Neuronal stem cell (in vitro differentiated cells): ENCODE data around the gene SLC19A1.
A peak's percentile ranks its signal among the peaks of the same experiment; 100 is the strongest.

Source experiments
- DNase-seq: peaks from one replicate; pipeline ENCODE4 v3.0.0-alpha.2; 2013; ENCODE audit warnings: low spot score
- H2AFZ ChIP-seq: one replicate; pipeline ENCODE4 v1.6.1; 2013; ENCODE audit warnings: mild to moderate bottlenecking, low read length, inconsistent platforms
- H2AK5ac ChIP-seq: 2 replicates; pipeline ENCODE4 v1.6.1; 2013; ENCODE audit warnings: low read depth, mild to moderate bottlenecking, inconsistent platforms, low read length, moderate library complexity, mixed read lengths
- H2BK120ac ChIP-seq: 2 replicates; pipeline ENCODE4 v1.6.1; 2013; ENCODE audit warnings: low read depth, mild to moderate bottlenecking, inconsistent platforms, low read length, moderate library complexity, mixed read lengths
- H2BK12ac ChIP-seq: one replicate; pipeline ENCODE4 v1.6.1; 2013; ENCODE audit warnings: low read length, inconsistent platforms
- H2BK15ac ChIP-seq: 2 replicates; pipeline ENCODE4 v1.6.1; 2013; ENCODE audit warnings: mild to moderate bottlenecking, low read length, inconsistent platforms, mixed read lengths
- H2BK5ac ChIP-seq: one replicate; pipeline ENCODE4 v1.6.1; 2013; ENCODE audit warnings: inconsistent platforms, mild to moderate bottlenecking, low read length, moderate library complexity
- H3K14ac ChIP-seq: one replicate; pipeline ENCODE4 v1.6.1; 2013; ENCODE audit warnings: low read length, inconsistent platforms
- H3K18ac ChIP-seq: 2 replicates; pipeline ENCODE4 v1.6.1; 2013; ENCODE audit warnings: low read length, inconsistent platforms
- H3K23ac ChIP-seq: 2 replicates; pipeline ENCODE4 v1.6.1; 2013; ENCODE audit warnings: low read depth, mild to moderate bottlenecking, mixed read lengths, low read length, inconsistent platforms; ENCODE audit not compliant: poor library complexity
- H3K27ac ChIP-seq: replicated peaks from 3 replicates; pipeline ENCODE4 v1.5.1; 2013; ENCODE audit warnings: low read length, inconsistent platforms
- H3K27me3 ChIP-seq, 3 experiments: 2 replicates each; pipeline ENCODE4 v1.6.1; 2013; ENCODE audit warnings: low read length in 3 of 3, mild to moderate bottlenecking in 2 of 3, inconsistent platforms in 1 of 3, low read depth in 1 of 3, mixed read lengths in 1 of 3, moderate library complexity in 1 of 3; ENCODE audit not compliant: control insufficient read depth in 3 of 3, insufficient read depth in 3 of 3
- H3K36me3 ChIP-seq, 2 donors: replicated peaks in 1 of 2; 2 replicates each; pipeline ENCODE4 v1.6.1; 2013; ENCODE audit warnings: low read length in 2 of 2; ENCODE audit not compliant: control insufficient read depth in 2 of 2, insufficient read depth in 2 of 2
- H3K4ac ChIP-seq: 2 replicates; pipeline ENCODE4 v1.6.1; 2013; ENCODE audit warnings: inconsistent platforms, mild to moderate bottlenecking, low read length, moderate library complexity
- H3K4me1 ChIP-seq, 2 donors: 1 replicate in 1 of 2; 2 replicates in 1 of 2; pipeline ENCODE4 v1.6.1; 2013; ENCODE audit warnings: low read length in 2 of 2, low read depth in 1 of 2; ENCODE audit not compliant: control insufficient read depth in 2 of 2, insufficient read depth in 1 of 2
- H3K4me2 ChIP-seq: one replicate; pipeline ENCODE4 v1.6.1; 2013; ENCODE audit warnings: mild to moderate bottlenecking, low read length, inconsistent platforms; ENCODE audit not compliant: insufficient read depth, poor library complexity, severe bottlenecking
- H3K4me3 ChIP-seq, 2 donors: 2 replicates each; pipeline ENCODE4 v1.5.1; 2013; ENCODE audit warnings: low read length in 2 of 2, mild to moderate bottlenecking in 2 of 2, inconsistent platforms in 1 of 2, moderate library complexity in 1 of 2
- H3K79me1 ChIP-seq: one replicate; pipeline ENCODE4 v1.6.1; 2013; ENCODE audit warnings: low read depth, mild to moderate bottlenecking, inconsistent platforms, low read length, moderate library complexity
- H3K9ac ChIP-seq: one replicate; pipeline ENCODE4 v1.6.1; 2013; ENCODE audit warnings: mild to moderate bottlenecking, low read depth, low read length, inconsistent platforms; ENCODE audit not compliant: poor library complexity
- H3K9me3 ChIP-seq, 2 donors: replicated peaks in 1 of 2; 2 replicates each; pipeline versions ENCODE3 to v1.6.1; 2013; ENCODE audit warnings: low read length in 2 of 2, mild to moderate bottlenecking in 2 of 2, inconsistent platforms in 1 of 2, low read depth in 1 of 2, mixed read lengths in 1 of 2, moderate library complexity in 1 of 2; ENCODE audit not compliant: control insufficient read depth in 2 of 2, insufficient read depth in 1 of 2
- H4K8ac ChIP-seq: one replicate; pipeline ENCODE4 v1.6.1; 2013; ENCODE audit warnings: low read depth, mild to moderate bottlenecking, inconsistent platforms, low read length, moderate library complexity
- H4K91ac ChIP-seq: one replicate; pipeline ENCODE4 v1.6.1; 2013; ENCODE audit warnings: low read length, low read depth, mild to moderate bottlenecking, inconsistent platforms; ENCODE audit not compliant: poor library complexity
- WGBS, 2 donors: extraction: QIAGEN DNeasy Blood & Tissue Kit; methylation state at CpG; one replicate each; pipeline ENCODE4 v1.1.7; 2013; ENCODE audit warnings: missing lambda C conversion rate in 2 of 2, mixed read lengths in 1 of 2; ENCODE audit not compliant: insufficient read length in 2 of 2, insufficient replicate concordance in 1 of 2; ENCODE audit errors: extremely low coverage in 2 of 2; 5-methylcytosine and 5-hydroxymethylcytosine counted together

The SLC19A1 gene

GRCh38 chr21:45490049-45490731, 52.0 kb downstream of the SLC19A1 start:
- H3K4me1 ChIP-seq: peaks cover 9 to 16% of the 10 kb centered on the region in 2 donors
- no peak overlapping the region for H3K9ac ChIP-seq
- H4K8ac ChIP-seq: no peak overlapping the region
- no peak overlapping the region for H2BK12ac ChIP-seq
- no peak overlapping the region for H2AFZ ChIP-seq
- H3K27ac ChIP-seq: no peak overlapping the region
- WGBS, 2 donors: no CpG with 5 or more reads among the region's 29 CpGs
- no peak overlapping the region for H2BK15ac ChIP-seq
- H2BK5ac ChIP-seq: no peak overlapping the region
- no peak overlapping the region for H2BK120ac ChIP-seq
- peaks cover 0 to 33% (median 0%) of the 10 kb centered on the region in 3 experiments for H3K27me3 ChIP-seq
- no peaks in the 10 kb centered on the region for H3K9me3 ChIP-seq
- no peaks in the 10 kb centered on the region for H3K79me1 ChIP-seq
- no peaks in the 10 kb centered on the region for H3K36me3 ChIP-seq
- no peak overlapping the region for H3K23ac ChIP-seq
- H3K18ac ChIP-seq: peak overlapping the region; percentile 59
- no peak for DNase-seq
- H3K4ac ChIP-seq: no peak overlapping the region
- no peak overlapping the region for H3K4me2 ChIP-seq
- H2AK5ac ChIP-seq: peak overlapping the region; percentile 89
- H4K91ac ChIP-seq: no peak overlapping the region
- H3K14ac ChIP-seq: no peak overlapping the region
- H3K4me3 ChIP-seq: no peak overlapping the region

GRCh38 chr21:45489722-45489982, 52.6 kb downstream of the SLC19A1 start:
- H3K27ac ChIP-seq: no peak overlapping the region
- H3K4me1 ChIP-seq: peaks cover 9 to 16% of the 10 kb centered on the region in 2 donors
- H3K23ac ChIP-seq: no peak overlapping the region
- H3K4me3 ChIP-seq: no peak overlapping the region
- no peaks in the 10 kb centered on the region for H3K79me1 ChIP-seq
- H3K18ac ChIP-seq: peak overlapping the region; percentile 94
- H3K9me3 ChIP-seq: no peaks in the 10 kb centered on the region
- H3K27me3 ChIP-seq: peaks cover 0 to 33% (median 0%) of the 10 kb centered on the region in 3 experiments
- WGBS, 2 donors: no CpG with 5 or more reads among the region's 9 CpGs
- no peak overlapping the region for H3K4ac ChIP-seq
- no peak overlapping the region for H3K9ac ChIP-seq
- no peak overlapping the region for H2BK120ac ChIP-seq
- DNase-seq: no peak
- peak overlapping the region; percentile 18 for H3K4me2 ChIP-seq
- H3K36me3 ChIP-seq: no peaks in the 10 kb centered on the region
- no peak overlapping the region for H2BK5ac ChIP-seq
- H4K91ac ChIP-seq: no peak overlapping the region
- H2BK12ac ChIP-seq: no peak overlapping the region
- no peak overlapping the region for H4K8ac ChIP-seq
- H3K14ac ChIP-seq: no peak overlapping the region
- peak overlapping the region; percentile 46 for H2AK5ac ChIP-seq
- H2AFZ ChIP-seq: no peak overlapping the region
- H2BK15ac ChIP-seq: no peak overlapping the region

- Histone ChIP-seq H2BK5ac (no peak overlapping the region), H3K27me3 (peaks cover 0 to 33% (median 0%) of the 10 kb centered on the region in 3 experiments), H3K9me3 (peaks cover 0 to 4% of the 10 kb centered on the region in 2 donors), H2BK120ac (no peak overlapping the region), H3K27ac (no peak overlapping the region), H3K23ac (peak overlapping the region; percentile 43), H3K4me1 (peaks cover 9 to 16% of the 10 kb centered on the region in 2 donors), H3K36me3 (peaks cover 0 to 5% of the 10 kb centered on the region in 2 donors), H2BK15ac (peak overlapping the region; percentile 75), H4K91ac (no peak overlapping the region), H3K9ac (peak overlapping the region; percentile 12), H3K4ac (no peak overlapping the region), H3K14ac (peak overlapping the region; percentile 96), H3K4me3 (no peak overlapping the region), H4K8ac (no peak overlapping the region), H2BK12ac (peak overlapping the region; percentile 33), H3K79me1 (no peaks in the 10 kb centered on the region), H3K4me2 (peak overlapping the region; percentile 18), H3K18ac (peak overlapping the region; percentile 94), H2AFZ (peak overlapping the region; percentile 40), H2AK5ac (peak overlapping the region; percentile 46)
- WGBS, 2 donors: no CpG with 5 or more reads among the region's 36 CpGs
- DNase-seq: no peak
Observed at GRCh38 chr21:45488931-45489721, 53.1 kb downstream of the SLC19A1 start.

- no peak overlapping the region for H3K4me2 ChIP-seq
- H3K18ac ChIP-seq: peak overlapping the region; percentile 83
- no peak overlapping the region for H4K91ac ChIP-seq
- H2AFZ ChIP-seq: no peak overlapping the region
- no peak overlapping the region for H3K27ac ChIP-seq
- no peaks in the 10 kb centered on the region for H3K79me1 ChIP-seq
- H3K14ac ChIP-seq: no peak overlapping the region
- H3K9ac ChIP-seq: peak overlapping the region; percentile 25
- peaks cover 0 to 11% of the 10 kb centered on the region in 2 donors for H3K36me3 ChIP-seq
- H3K4me3 ChIP-seq: no peak overlapping the region
- H3K9me3 ChIP-seq: peaks cover 0 to 6% of the 10 kb centered on the region in 2 donors
- peaks cover 9 to 16% of the 10 kb centered on the region in 2 donors for H3K4me1 ChIP-seq
- no peak overlapping the region for H2BK12ac ChIP-seq
- H2BK120ac ChIP-seq: no peak overlapping the region
- H3K27me3 ChIP-seq: peaks cover 0 to 33% (median 0%) of the 10 kb centered on the region in 3 experiments
- no peak for DNase-seq
- H2BK5ac ChIP-seq: no peak overlapping the region
- peak overlapping the region; percentile 75 for H2BK15ac ChIP-seq
- no peak overlapping the region for H2AK5ac ChIP-seq
- H3K23ac ChIP-seq: peak overlapping the region; percentile 45
- no peak overlapping the region for H4K8ac ChIP-seq
- WGBS, 2 donors: no CpG with 5 or more reads among the region's 18 CpGs
- H3K4ac ChIP-seq: no peak overlapping the region
Observed at GRCh38 chr21:45487891-45488600, 54.2 kb downstream of the SLC19A1 start.
